Measurements from ENCODE around the gene PDE8A. TPM values are rescaled to one million over a fixed set of nuclear protein-coding genes. Genes with fewer than 3 reads are reported as not detected.

Gene PDE8A
- total and polyA plus RNA-seq, 2 of the 13 experiments (the other 11 are each of a cell fraction or from before 2014, with no cell fraction given), result 26.3 to 48.5 TPM

DNA sequence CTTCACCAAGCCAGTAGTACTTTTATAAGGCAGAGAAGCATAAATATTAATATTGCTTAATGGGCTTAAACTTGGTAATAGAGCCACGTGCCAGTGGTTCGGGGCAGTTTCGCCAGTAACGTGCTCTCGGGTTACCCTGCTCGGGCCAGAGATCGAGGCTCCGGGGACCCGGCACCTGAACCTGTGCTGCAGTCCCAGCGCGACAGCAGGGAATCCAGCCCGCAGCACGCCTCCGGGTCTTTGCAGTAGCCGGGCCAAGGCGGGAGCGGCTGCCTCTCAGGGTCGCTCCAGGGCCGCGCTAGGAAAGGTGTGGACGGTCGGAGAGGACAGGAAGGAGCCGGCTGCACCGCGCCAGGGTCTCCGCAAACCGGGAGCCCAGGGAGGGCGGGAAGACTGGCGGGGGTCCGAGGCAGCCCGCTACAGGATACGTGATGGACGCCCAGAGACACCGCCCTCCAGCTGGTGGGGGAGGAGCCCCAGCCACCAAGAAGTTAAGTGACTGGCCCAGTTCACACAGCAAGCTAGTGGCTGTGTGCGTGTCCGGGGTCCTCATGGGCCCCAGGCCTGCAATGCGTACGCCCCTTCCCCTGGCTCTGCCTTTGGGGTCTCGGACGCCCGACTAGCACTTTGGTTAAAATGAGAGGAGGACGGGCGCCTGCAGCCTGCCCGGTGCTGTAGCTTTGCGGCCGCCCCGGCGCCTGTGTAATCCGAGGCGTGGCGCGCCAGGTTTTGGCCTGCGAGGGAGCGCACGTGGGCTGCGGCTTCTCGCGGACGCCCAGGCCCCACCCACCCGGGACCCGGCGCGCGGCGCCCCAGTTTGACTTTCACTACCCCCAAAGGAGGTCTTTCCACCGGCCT, 1.2 kb upstream of the PDE8A start (continued):
- TF ChIP-seq, protein P1, sequence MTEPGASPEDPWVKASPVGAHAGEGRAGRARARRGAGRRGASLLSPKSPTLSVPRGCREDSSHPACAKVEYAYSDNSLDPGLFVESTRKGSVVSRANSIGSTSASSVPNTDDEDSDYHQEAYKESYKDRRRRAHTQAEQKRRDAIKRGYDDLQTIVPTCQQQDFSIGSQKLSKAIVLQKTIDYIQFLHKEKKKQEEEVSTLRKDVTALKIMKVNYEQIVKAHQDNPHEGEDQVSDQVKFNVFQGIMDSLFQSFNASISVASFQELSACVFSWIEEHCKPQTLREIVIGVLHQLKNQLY (CRISPR knock-in tag; IDR thresholded peaks at IDR 0.05), result no peak
- no peak for TF ChIP-seq ZFP36L1 (CRISPR knock-in tag; IDR thresholded peaks at IDR 0.05)
- TF ChIP-seq MLLT10 (CRISPR knock-in tag; IDR thresholded peaks at IDR 0.05), result no peak
- no peak for TF ChIP-seq SRSF9 (IDR thresholded peaks at IDR 0.05; ENCODE audit: borderline replicate concordance, insufficient read depth, low read depth, low read length, poor library complexity, severe bottlenecking)
- TF ChIP-seq, protein P2, sequence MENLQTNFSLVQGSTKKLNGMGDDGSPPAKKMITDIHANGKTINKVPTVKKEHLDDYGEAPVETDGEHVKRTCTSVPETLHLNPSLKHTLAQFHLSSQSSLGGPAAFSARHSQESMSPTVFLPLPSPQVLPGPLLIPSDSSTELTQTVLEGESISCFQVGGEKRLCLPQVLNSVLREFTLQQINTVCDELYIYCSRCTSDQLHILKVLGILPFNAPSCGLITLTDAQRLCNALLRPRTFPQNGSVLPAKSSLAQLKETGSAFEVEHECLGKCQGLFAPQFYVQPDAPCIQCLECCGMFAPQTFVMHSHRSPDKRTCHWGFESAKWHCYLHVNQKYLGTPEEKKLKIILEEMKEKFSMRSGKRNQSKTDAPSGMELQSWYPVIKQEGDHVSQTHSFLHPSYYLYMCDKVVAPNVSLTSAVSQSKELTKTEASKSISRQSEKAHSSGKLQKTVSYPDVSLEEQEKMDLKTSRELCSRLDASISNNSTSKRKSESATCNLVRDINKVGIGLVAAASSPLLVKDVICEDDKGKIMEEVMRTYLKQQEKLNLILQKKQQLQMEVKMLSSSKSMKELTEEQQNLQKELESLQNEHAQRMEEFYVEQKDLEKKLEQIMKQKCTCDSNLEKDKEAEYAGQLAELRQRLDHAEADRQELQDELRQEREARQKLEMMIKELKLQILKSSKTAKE (CRISPR knock-in tag; IDR thresholded peaks at IDR 0.05; ENCODE audit: borderline replicate concordance), result peak; percentile 39; the same call in 1 of the 2 replicates
- TF ChIP-seq KLF15 (CRISPR knock-in tag; IDR thresholded peaks at IDR 0.05; ENCODE audit: borderline replicate concordance), result no peak
- TF ChIP-seq PRMT3 (CRISPR knock-in tag; IDR thresholded peaks at IDR 0.05; ENCODE audit: borderline replicate concordance, low read depth), result peak; percentile 90; the same call in 1 of the 2 replicates
- peak; percentile 59 for TF ChIP-seq HNRNPK (IDR thresholded peaks at IDR 0.05; ENCODE audit: low read depth, low read length, poor library complexity, severe bottlenecking)
- TF ChIP-seq, protein P3, sequence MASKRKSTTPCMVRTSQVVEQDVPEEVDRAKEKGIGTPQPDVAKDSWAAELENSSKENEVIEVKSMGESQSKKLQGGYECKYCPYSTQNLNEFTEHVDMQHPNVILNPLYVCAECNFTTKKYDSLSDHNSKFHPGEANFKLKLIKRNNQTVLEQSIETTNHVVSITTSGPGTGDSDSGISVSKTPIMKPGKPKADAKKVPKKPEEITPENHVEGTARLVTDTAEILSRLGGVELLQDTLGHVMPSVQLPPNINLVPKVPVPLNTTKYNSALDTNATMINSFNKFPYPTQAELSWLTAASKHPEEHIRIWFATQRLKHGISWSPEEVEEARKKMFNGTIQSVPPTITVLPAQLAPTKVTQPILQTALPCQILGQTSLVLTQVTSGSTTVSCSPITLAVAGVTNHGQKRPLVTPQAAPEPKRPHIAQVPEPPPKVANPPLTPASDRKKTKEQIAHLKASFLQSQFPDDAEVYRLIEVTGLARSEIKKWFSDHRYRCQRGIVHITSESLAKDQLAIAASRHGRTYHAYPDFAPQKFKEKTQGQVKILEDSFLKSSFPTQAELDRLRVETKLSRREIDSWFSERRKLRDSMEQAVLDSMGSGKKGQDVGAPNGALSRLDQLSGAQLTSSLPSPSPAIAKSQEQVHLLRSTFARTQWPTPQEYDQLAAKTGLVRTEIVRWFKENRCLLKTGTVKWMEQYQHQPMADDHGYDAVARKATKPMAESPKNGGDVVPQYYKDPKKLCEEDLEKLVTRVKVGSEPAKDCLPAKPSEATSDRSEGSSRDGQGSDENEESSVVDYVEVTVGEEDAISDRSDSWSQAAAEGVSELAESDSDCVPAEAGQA (IDR thresholded peaks at IDR 0.05; ENCODE audit: low read depth), result no peak
- TF ChIP-seq, protein P3 (CRISPR knock-in tag; IDR thresholded peaks at IDR 0.05; ENCODE audit: borderline replicate concordance), result no peak
- TF ChIP-seq, protein P4, sequence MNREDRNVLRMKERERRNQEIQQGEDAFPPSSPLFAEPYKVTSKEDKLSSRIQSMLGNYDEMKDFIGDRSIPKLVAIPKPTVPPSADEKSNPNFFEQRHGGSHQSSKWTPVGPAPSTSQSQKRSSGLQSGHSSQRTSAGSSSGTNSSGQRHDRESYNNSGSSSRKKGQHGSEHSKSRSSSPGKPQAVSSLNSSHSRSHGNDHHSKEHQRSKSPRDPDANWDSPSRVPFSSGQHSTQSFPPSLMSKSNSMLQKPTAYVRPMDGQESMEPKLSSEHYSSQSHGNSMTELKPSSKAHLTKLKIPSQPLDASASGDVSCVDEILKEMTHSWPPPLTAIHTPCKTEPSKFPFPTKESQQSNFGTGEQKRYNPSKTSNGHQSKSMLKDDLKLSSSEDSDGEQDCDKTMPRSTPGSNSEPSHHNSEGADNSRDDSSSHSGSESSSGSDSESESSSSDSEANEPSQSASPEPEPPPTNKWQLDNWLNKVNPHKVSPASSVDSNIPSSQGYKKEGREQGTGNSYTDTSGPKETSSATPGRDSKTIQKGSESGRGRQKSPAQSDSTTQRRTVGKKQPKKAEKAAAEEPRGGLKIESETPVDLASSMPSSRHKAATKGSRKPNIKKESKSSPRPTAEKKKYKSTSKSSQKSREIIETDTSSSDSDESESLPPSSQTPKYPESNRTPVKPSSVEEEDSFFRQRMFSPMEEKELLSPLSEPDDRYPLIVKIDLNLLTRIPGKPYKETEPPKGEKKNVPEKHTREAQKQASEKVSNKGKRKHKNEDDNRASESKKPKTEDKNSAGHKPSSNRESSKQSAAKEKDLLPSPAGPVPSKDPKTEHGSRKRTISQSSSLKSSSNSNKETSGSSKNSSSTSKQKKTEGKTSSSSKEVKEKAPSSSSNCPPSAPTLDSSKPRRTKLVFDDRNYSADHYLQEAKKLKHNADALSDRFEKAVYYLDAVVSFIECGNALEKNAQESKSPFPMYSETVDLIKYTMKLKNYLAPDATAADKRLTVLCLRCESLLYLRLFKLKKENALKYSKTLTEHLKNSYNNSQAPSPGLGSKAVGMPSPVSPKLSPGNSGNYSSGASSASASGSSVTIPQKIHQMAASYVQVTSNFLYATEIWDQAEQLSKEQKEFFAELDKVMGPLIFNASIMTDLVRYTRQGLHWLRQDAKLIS (CRISPR knock-in tag; IDR thresholded peaks at IDR 0.05), result no peak
- TF ChIP-seq, protein P5, sequence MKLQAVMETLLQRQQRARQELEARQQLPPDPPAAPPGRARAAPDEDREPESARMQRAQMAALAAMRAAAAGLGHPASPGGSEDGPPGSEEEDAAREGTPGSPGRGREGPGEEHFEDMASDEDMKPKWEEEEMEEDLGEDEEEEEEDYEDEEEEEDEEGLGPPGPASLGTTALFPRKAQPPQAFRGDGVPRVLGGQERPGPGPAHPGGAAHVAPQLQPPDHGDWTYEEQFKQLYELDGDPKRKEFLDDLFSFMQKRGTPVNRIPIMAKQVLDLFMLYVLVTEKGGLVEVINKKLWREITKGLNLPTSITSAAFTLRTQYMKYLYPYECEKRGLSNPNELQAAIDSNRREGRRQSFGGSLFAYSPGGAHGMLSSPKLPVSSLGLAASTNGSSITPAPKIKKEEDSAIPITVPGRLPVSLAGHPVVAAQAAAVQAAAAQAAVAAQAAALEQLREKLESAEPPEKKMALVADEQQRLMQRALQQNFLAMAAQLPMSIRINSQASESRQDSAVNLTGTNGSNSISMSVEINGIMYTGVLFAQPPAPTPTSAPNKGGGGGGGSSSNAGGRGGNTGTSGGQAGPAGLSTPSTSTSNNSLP (IDR thresholded peaks at IDR 0.05; ENCODE audit: low read depth, low read length), result no peak
